Epithelial cell of esophagus (primary cell): Measurements from ENCODE around the gene STON2.

Experiments
- DNase-seq: peaks from one replicate; pipeline ENCODE4 v3.0.0; 2010; ENCODE audit warnings: low read depth
- H3K4me3 ChIP-seq: 2 replicates; pipeline ENCODE4 v1.5.1; 2011; ENCODE audit warnings: mild to moderate bottlenecking, low read length, control low read depth
- TF ChIP-seq, protein P1 (sequence below): IDR thresholded peaks from 2 replicates; pipeline ENCODE4 v1.5.1; 2011; ENCODE audit warnings: low read depth, mild to moderate bottlenecking, low read length, control low read depth, inconsistent platforms; ENCODE audit not compliant: insufficient read depth; ENCODE audit errors: missing control alignments

STON2 gene

DNA sequence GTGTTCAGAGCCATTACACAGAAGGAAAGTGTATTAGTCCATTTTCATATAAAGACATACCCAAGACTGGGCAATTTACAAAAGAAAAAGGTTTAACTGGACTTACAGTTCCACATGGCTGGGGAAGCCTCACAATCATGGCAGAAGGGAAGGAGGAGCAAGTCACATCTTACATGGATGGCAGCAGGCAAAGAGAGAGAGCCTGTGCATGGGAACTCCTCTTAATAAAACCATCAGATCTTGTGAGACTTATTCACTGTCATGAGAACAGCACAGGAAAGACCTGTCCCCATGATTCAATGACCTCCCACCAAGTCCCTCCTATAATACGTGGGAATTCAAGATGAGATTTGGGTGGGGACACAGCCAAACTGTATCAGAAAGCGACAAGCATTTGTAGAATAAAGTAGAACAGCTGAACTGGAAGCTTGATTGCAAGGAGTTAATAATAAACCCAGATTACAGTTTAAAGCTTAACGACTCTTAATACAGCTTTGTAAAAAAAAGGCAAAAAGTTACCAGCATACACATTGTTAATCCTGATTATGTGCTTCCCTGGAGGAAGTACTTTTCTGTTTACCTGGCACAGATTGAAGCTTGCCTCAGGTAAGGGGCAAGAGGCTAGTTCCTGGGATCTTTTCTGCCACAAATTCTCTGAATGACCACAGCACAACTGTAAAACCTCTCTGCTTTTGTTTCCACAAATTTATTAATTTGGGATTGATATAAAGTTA, 18.1 kb upstream of the STON2 start:
- TF ChIP-seq, protein P1, sequence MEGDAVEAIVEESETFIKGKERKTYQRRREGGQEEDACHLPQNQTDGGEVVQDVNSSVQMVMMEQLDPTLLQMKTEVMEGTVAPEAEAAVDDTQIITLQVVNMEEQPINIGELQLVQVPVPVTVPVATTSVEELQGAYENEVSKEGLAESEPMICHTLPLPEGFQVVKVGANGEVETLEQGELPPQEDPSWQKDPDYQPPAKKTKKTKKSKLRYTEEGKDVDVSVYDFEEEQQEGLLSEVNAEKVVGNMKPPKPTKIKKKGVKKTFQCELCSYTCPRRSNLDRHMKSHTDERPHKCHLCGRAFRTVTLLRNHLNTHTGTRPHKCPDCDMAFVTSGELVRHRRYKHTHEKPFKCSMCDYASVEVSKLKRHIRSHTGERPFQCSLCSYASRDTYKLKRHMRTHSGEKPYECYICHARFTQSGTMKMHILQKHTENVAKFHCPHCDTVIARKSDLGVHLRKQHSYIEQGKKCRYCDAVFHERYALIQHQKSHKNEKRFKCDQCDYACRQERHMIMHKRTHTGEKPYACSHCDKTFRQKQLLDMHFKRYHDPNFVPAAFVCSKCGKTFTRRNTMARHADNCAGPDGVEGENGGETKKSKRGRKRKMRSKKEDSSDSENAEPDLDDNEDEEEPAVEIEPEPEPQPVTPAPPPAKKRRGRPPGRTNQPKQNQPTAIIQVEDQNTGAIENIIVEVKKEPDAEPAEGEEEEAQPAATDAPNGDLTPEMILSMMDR, result no peak
- DNase-seq, result no peak
- no peak overlapping the region for H3K4me3 ChIP-seq

DNA sequence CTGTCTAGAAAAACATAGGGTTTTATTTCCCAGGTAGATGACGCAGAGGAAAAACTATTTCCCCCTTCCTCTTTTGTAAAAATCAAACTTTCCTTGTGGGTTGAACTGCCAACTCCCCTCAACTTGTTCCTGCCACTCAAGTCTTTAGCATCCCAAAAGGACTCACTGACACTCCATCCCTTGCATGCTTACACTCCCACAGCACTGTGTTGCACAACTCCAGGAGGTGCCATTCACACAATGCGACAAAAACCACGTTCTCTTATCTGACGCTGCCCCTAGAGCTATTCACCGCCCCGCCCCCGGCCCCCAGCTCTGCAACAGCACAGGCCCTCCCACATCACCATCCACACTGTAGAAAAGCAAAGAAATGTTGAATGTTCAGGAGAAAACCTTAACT, 16.9 kb upstream of the STON2 start:
- no peak overlapping the region for H3K4me3 ChIP-seq
- no peak for DNase-seq
- TF ChIP-seq, protein P1, result no peak

DNA sequence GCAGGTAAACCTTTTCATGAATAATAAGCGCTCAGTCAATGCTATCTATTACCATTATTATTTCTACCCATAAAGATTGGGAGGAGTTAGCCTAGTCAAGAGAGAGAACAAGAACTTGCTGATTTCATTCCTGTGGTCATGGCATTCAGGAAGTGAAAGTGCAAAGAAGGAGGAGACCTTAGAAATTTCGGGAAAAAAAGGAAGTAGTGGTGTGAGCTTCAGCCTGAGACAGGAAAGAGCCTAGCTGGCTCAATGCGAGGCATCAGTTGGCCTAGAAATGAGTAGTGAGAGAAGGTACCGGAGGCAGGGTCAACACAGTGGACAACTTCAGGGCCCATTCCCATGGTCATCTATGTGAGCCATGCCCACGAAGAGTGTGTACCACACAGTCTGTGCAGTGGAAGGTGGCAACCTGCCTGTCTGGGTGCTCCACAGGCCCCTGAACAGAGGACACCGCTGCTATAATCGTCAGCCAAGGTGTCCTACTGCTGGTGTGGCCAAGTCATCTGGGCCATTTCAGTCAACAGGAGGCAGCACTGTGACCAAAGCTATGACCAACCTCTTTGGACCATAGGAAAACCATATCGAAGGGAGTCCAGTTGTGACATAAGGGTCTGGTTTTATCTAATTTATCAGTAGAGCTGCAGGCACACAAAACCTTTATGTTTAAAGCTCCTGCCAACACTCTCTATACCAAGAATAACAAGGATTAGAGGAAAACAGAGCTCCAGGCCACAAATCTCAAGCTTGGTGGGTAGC, 16.2 kb upstream of the STON2 start:
- no peak for DNase-seq
- no peak overlapping the region for H3K4me3 ChIP-seq
- TF ChIP-seq, protein P1, result no peak

DNA sequence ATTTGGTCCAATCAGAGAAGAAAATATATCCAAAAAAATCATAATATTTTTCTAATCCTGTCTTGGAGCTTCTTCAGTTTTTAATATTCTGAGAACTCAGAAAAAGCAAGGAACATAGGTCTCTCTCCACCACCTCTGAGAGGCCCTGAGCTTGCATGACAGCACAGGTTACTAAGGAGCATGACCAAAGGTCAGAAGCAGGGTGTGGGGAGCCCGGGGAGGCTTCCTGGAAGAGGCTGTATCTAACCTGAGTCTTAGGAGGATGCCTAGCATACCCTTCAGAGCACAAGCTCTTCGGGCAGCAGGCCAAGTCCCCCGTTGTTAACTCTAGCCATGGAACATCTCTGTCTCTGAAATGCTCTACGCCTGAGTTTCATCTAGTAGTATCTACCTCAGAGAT, 15.7 kb upstream of the STON2 start:
- DNase-seq, result no peak
- H3K4me3 ChIP-seq, result no peak overlapping the region
- TF ChIP-seq, protein P1, result no peak

DNA sequence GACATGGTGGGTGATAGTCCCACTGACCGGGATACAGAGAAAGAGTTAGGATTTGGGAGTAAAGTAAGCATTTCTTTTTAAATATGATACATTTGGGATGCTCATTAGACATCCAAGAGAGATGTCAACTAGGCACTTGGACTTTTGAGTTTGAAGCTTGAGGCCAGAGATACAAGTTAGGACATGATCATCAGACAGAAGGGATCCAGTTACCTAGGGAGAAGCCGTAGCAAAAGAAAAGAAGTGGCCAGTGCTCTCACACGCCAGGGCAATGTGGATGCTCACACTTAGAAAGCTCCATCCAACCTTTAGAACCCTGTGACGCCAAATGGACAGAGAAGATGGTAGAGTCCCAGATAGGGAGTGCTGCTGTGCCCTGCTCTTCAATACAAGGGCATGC, 14.0 kb upstream of the STON2 start:
- DNase-seq, result peak; percentile 55
- no peak overlapping the region for H3K4me3 ChIP-seq
- TF ChIP-seq, protein P1, result no peak

DNA sequence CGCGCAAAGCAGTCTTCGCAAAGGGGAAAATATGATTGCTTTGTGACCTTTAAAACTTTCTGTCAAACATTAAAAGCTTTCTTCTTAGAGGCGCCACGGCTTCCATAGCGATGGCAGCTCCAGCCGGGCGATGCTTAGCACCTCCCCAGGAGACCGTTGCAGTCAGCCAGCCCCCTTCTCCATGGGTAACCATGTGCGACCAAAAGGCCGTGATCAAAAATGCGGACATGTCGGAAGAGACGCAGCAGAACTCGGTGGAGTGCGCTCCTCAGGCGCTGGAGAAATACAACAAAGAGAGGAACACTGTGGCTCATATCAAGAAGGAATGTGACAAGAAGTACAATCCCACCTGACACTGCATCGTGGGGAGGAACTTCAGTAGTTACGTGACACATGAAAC, 12.7 kb upstream of the STON2 start:
- no peak overlapping the region for H3K4me3 ChIP-seq
- TF ChIP-seq, protein P1, result no peak
- DNase-seq, result no peak

DNA sequence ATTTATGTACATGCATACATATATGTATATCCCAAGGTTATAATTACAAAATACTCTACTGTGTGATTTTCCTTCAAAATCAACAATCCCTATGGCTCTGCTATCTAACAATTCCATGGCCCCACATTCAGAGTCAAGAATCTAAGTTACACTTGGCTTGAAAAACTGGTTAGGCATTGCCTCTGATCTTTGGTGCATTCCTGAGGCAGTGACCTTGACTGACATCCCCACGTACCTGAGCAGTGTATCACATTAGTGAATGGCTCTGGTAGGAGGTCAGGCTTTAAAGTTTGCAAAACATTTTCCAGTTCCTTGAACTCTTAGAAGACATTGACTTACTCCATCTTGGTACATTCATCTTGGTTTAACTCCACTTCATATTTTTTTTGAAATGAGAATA, 8.5 kb upstream of the STON2 start:
- TF ChIP-seq, protein P1, result no peak
- H3K4me3 ChIP-seq, result no peak overlapping the region
- DNase-seq, result peak; percentile 71
